SK-N-SH treated with all-trans-retinoic acid at 6 μM for 48 hours (cell line): ENCODE measurements around the gene TFPT.

Experiments used
- ATAC-seq: fragments of 200-7000 bp; cut with Tn5 transposase; 3 replicates; pipeline ENCODE4 v1.9.1; 2020; ENCODE audit warnings: mild to moderate bottlenecking, moderate library complexity
- ARNTL ChIP-seq: fragments of 450-650 bp; formaldehyde crosslinking; IDR thresholded peaks from 2 replicates; pipeline ENCODE4 v1.5.0; 2020; ENCODE audit warnings: low read depth, mild to moderate bottlenecking, moderate library complexity, borderline replicate concordance
- BACH2 ChIP-seq: fragments of 250-450 bp; sonication (Bioruptor Pico); IDR thresholded peaks from 2 replicates; pipeline ENCODE4 v1.9.0; 2021; ENCODE audit warnings: mild to moderate bottlenecking, borderline replicate concordance
- CSDC2 ChIP-seq: fragments of 250-450 bp; sonication (Bioruptor Pico); IDR thresholded peaks from 2 replicates; pipeline ENCODE4 v1.5.0; 2020; ENCODE audit warnings: mild to moderate bottlenecking, moderate library complexity
- ESRRG ChIP-seq: fragments of 250-450 bp; sonication (Bioruptor Pico); IDR thresholded peaks from 2 replicates; pipeline ENCODE4 v1.6.1; 2021; ENCODE audit warnings: mild to moderate bottlenecking
- GLIS3 ChIP-seq: fragments of 250-450 bp; sonication (Bioruptor Pico); IDR thresholded peaks from 2 replicates; pipeline ENCODE4 v1.5.0; 2020; ENCODE audit warnings: mild to moderate bottlenecking, moderate library complexity
- ISL1 ChIP-seq: fragments of 250-450 bp; sonication (Bioruptor Pico); IDR thresholded peaks from 2 replicates; pipeline ENCODE4 v2.1.2; 2022; ENCODE audit warnings: mild to moderate bottlenecking, moderate library complexity
- PPARA ChIP-seq: fragments of 250-450 bp; sonication (Bioruptor Pico); IDR thresholded peaks from 2 replicates; pipeline ENCODE4 v1.5.0; 2020; ENCODE audit warnings: mild to moderate bottlenecking, borderline replicate concordance
- RARB ChIP-seq: fragments of 250-450 bp; sonication (Bioruptor Pico); IDR thresholded peaks from 2 replicates; pipeline ENCODE4 v1.8.0; 2021; ENCODE audit warnings: mild to moderate bottlenecking, moderate library complexity
- SNAI2 ChIP-seq: fragments of 250-450 bp; sonication (Bioruptor Pico); IDR thresholded peaks from 2 replicates; pipeline ENCODE4 v1.5.0; 2020; ENCODE audit warnings: mild to moderate bottlenecking, moderate library complexity
- TCF4 ChIP-seq: fragments of 250-450 bp; sonication (Bioruptor Pico); IDR thresholded peaks from 2 replicates; pipeline ENCODE4 v1.8.0; 2021; ENCODE audit warnings: mild to moderate bottlenecking, moderate library complexity, borderline replicate concordance
- ZFP3 ChIP-seq: fragments of 250-450 bp; sonication (Bioruptor Pico); IDR thresholded peaks from 2 replicates; pipeline ENCODE4 v1.5.0; 2020; ENCODE audit warnings: mild to moderate bottlenecking, moderate library complexity
- ZFP30 ChIP-seq: fragments of 450-650 bp; formaldehyde crosslinking; IDR thresholded peaks from 2 replicates; pipeline ENCODE4 v1.5.0; 2022; ENCODE audit warnings: mild to moderate bottlenecking, moderate library complexity
- ZNF565 ChIP-seq: fragments of 450-650 bp; formaldehyde crosslinking; conservative IDR thresholded peaks from 2 replicates; pipeline ENCODE4 v1.5.0; 2020; ENCODE audit warnings: low read depth, mild to moderate bottlenecking, moderate library complexity
- ZNF70 ChIP-seq: fragments of 450-650 bp; formaldehyde crosslinking; IDR thresholded peaks from 2 replicates; pipeline ENCODE4 v1.5.0; 2020; ENCODE audit warnings: mild to moderate bottlenecking, moderate library complexity
- ZNF8 ChIP-seq: fragments of 450-650 bp; formaldehyde crosslinking; IDR thresholded peaks from 2 replicates; pipeline ENCODE4 v1.5.0; 2020; ENCODE audit warnings: mild to moderate bottlenecking, moderate library complexity
- TF ChIP-seq, protein P1 (sequence below): fragments of 250-450 bp; sonication (Bioruptor Pico); IDR thresholded peaks from 2 replicates; pipeline ENCODE4 v1.5.1; 2020; ENCODE audit warnings: low read depth, mild to moderate bottlenecking, moderate library complexity
- TF ChIP-seq, protein P2 (sequence below): fragments of 250-450 bp; sonication (Bioruptor Pico); IDR thresholded peaks from 2 replicates; pipeline ENCODE4 v1.5.0; 2020; ENCODE audit warnings: mild to moderate bottlenecking, moderate library complexity
- TF ChIP-seq, protein P3 (sequence below): fragments of 250-450 bp; sonication (Bioruptor Pico); IDR thresholded peaks from 2 replicates; pipeline ENCODE4 v1.8.0; 2020; ENCODE audit warnings: mild to moderate bottlenecking, moderate library complexity, borderline replicate concordance
- TF ChIP-seq, protein P4 (sequence below): fragments of 250-450 bp; sonication (Bioruptor Pico); IDR thresholded peaks from 2 replicates; pipeline ENCODE4 v1.5.1; 2021; ENCODE audit warnings: mild to moderate bottlenecking, moderate library complexity

TFPT gene

DNA sequence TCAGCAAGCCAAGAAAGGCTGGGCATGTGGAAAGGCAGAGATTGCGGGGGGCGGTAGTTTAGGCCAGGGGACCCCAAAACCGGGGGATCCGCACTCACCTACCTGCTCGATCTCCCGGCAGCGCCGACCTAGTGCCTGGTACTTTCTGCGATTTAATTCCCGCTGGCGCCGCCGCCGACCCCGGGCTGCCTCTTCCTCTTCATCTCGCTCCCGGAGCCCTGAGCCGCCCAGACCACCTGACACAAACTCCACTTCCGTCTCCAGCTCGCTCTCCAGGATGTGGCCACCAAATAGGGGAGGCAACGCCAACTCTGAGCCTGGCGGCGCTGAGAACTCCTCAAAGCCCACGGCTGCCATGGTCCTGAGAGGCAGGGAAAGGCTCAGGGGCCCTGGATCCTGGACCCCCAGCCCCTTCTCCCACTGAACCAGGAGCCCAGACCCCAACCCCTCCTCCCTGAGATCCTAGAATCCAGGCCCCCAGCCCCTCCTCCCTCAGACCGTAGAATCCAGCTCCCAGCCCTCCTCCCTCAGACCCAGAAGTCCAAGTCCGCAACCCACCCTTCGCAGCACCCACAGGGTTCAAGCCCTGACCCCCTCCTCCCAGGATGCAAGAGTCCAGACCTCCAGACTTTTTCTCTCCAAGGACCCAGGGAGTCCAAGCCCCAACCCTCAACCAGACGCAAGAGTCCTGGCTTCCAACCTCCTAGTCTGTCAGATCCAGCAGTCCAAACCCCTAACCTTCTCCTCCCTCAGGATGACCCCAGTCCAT is 933 bp downstream of the TFPT start (continued):
- TF ChIP-seq, protein P1, sequence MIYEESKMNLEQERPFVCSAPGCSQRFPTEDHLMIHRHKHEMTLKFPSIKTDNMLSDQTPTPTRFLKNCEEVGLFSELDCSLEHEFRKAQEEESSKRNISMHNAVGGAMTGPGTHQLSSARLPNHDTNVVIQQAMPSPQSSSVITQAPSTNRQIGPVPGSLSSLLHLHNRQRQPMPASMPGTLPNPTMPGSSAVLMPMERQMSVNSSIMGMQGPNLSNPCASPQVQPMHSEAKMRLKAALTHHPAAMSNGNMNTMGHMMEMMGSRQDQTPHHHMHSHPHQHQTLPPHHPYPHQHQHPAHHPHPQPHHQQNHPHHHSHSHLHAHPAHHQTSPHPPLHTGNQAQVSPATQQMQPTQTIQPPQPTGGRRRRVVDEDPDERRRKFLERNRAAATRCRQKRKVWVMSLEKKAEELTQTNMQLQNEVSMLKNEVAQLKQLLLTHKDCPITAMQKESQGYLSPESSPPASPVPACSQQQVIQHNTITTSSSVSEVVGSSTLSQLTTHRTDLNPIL (CRISPR knock-in tag) = no peak
- TF ChIP-seq SNAI2 (CRISPR knock-in tag) = no peak
- no peak for TF ChIP-seq ZFP30 (CRISPR knock-in tag)

DNA sequence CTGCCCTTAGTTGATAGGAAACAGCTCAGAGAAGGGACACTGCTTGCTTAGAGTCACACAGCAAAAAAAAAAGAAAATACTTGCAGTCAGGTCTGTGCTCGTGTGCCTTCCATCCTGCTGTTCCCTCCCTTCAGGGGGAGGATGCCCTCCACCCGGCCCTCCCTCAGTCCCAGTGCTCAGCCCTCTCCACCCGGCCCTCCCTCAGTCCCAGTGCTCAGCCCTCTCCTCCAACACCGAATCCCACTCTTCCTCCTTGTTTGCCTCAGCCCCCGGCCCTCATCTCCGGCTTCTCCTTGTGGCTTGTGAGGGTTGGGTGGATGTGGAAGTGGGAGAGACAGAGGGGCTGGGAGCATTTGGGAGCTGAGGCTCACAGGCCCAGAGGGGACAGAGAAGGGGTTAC is 5.8 kb downstream of the TFPT start:
- TF ChIP-seq ZFP3 (CRISPR knock-in tag) (no peak), ZNF565 (CRISPR knock-in tag) (no peak), ESRRG (CRISPR knock-in tag) (no peak), ISL1 (CRISPR knock-in tag) (no peak), ARNTL (CRISPR knock-in tag) (no peak), BACH2 (no peak), PPARA (CRISPR knock-in tag) (no peak), SNAI2 (CRISPR knock-in tag) (no peak), CSDC2 (CRISPR knock-in tag) (no peak), ZNF8 (no peak), RARB (CRISPR knock-in tag) (no peak), ZNF70 (CRISPR knock-in tag) (no peak), TCF4 (CRISPR knock-in tag) (no peak)
- TF ChIP-seq, protein P2, sequence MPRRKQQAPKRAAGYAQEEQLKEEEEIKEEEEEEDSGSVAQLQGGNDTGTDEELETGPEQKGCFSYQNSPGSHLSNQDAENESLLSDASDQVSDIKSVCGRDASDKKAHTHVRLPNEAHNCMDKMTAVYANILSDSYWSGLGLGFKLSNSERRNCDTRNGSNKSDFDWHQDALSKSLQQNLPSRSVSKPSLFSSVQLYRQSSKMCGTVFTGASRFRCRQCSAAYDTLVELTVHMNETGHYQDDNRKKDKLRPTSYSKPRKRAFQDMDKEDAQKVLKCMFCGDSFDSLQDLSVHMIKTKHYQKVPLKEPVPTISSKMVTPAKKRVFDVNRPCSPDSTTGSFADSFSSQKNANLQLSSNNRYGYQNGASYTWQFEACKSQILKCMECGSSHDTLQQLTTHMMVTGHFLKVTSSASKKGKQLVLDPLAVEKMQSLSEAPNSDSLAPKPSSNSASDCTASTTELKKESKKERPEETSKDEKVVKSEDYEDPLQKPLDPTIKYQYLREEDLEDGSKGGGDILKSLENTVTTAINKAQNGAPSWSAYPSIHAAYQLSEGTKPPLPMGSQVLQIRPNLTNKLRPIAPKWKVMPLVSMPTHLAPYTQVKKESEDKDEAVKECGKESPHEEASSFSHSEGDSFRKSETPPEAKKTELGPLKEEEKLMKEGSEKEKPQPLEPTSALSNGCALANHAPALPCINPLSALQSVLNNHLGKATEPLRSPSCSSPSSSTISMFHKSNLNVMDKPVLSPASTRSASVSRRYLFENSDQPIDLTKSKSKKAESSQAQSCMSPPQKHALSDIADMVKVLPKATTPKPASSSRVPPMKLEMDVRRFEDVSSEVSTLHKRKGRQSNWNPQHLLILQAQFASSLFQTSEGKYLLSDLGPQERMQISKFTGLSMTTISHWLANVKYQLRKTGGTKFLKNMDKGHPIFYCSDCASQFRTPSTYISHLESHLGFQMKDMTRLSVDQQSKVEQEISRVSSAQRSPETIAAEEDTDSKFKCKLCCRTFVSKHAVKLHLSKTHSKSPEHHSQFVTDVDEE (CRISPR knock-in tag) = no peak
- TF ChIP-seq, protein P3, sequence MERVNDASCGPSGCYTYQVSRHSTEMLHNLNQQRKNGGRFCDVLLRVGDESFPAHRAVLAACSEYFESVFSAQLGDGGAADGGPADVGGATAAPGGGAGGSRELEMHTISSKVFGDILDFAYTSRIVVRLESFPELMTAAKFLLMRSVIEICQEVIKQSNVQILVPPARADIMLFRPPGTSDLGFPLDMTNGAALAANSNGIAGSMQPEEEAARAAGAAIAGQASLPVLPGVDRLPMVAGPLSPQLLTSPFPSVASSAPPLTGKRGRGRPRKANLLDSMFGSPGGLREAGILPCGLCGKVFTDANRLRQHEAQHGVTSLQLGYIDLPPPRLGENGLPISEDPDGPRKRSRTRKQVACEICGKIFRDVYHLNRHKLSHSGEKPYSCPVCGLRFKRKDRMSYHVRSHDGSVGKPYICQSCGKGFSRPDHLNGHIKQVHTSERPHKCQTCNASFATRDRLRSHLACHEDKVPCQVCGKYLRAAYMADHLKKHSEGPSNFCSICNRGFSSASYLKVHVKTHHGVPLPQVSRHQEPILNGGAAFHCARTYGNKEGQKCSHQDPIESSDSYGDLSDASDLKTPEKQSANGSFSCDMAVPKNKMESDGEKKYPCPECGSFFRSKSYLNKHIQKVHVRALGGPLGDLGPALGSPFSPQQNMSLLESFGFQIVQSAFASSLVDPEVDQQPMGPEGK (CRISPR knock-in tag) = no peak
- TF ChIP-seq, protein P4, sequence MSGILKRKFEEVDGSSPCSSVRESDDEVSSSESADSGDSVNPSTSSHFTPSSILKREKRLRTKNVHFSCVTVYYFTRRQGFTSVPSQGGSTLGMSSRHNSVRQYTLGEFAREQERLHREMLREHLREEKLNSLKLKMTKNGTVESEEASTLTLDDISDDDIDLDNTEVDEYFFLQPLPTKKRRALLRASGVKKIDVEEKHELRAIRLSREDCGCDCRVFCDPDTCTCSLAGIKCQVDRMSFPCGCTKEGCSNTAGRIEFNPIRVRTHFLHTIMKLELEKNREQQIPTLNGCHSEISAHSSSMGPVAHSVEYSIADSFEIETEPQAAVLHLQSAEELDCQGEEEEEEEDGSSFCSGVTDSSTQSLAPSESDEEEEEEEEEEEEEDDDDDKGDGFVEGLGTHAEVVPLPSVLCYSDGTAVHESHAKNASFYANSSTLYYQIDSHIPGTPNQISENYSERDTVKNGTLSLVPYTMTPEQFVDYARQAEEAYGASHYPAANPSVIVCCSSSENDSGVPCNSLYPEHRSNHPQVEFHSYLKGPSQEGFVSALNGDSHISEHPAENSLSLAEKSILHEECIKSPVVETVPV (CRISPR knock-in tag) = no peak
- TF ChIP-seq, protein P1 (CRISPR knock-in tag) = no peak
- TF ChIP-seq, all 23 proteins: peak for 0
- ATAC-seq = no peak

DNA sequence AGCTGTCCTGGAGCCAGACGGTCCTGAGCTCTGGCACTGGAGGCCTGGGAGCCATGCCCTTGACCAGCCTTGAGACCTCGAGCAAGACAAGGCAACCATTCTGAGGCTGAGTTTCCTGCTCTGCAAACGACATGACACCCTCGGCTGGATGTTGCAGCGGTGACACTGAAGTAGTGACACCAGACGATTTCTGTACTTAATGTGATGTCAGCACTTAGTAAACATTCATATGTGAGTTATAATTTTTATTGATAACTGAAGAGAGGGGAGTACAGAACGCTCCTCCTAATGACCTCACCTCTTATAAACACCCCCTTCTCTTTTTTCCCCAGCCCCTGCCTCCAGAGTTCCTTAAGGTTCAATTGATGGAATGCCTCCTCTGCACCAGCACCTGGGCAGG is 7.0 kb downstream of the TFPT start:
- no peak for ATAC-seq
- TF ChIP-seq ESRRG (CRISPR knock-in tag) (no peak), BACH2 (no peak), GLIS3 (CRISPR knock-in tag) (no peak), TCF4 (CRISPR knock-in tag) (no peak)
- TF ChIP-seq, protein P2 (CRISPR knock-in tag) = no peak
- TF ChIP-seq, protein P4 (CRISPR knock-in tag) = no peak
